Neural progenitor cell (in vitro differentiated cells): ENCODE results near the gene BOC. TPM values are rescaled to one million over a fixed set of nuclear protein-coding genes. Genes with fewer than 3 reads are reported as not detected.

Experiments
- DNase-seq: peaks from one replicate; pipeline ENCODE4 v3.0.0-alpha.2; 2016; ENCODE audit warnings: low spot score
- H2AFZ ChIP-seq: fragments of 200-600 bp; sonication (generic); replicated peaks from 2 replicates; pipeline ENCODE4 v1.6.1; 2016; ENCODE audit warnings: antibody characterized with exemption
- H3F3A ChIP-seq: fragments of 200-600 bp; sonication (generic); 2 replicates; pipeline ENCODE4 v1.6.1; 2016; ENCODE audit warnings: antibody characterized with exemption, low read depth
- H3K27ac ChIP-seq: fragments of 200-600 bp; sonication (generic); 2 replicates; pipeline ENCODE4 v1.5.1; 2016; ENCODE audit warnings: mild to moderate bottlenecking
- H3K27me3 ChIP-seq: fragments of 200-600 bp; sonication (generic); 2 replicates; pipeline ENCODE4 v1.6.1; 2016; ENCODE audit warnings: mild to moderate bottlenecking, moderate library complexity
- H3K36me3 ChIP-seq: fragments of 200-600 bp; sonication (generic); 2 replicates; pipeline ENCODE4 v1.5.1; 2016
- H3K4me1 ChIP-seq: fragments of 200-600 bp; sonication (generic); 2 replicates; pipeline ENCODE4 v1.6.1; 2016; ENCODE audit warnings: mixed run types
- H3K4me2 ChIP-seq: fragments of 200-600 bp; sonication (generic); 2 replicates; pipeline ENCODE4 v1.6.1; 2016
- H3K4me3 ChIP-seq: fragments of 200-600 bp; sonication (generic); 2 replicates; pipeline ENCODE4 v1.5.1; 2016
- H3K79me2 ChIP-seq: fragments of 200-600 bp; sonication (generic); 2 replicates; pipeline ENCODE4 v1.6.1; 2016; ENCODE audit warnings: low read depth
- H3K9ac ChIP-seq: fragments of 200-600 bp; sonication (generic); 2 replicates; pipeline ENCODE4 v1.6.1; 2016
- H3K9me3 ChIP-seq: fragments of 200-600 bp; sonication (generic); 2 replicates; pipeline ENCODE4 v1.5.1; 2016; ENCODE audit warnings: low read depth
- H4K20me1 ChIP-seq: fragments of 200-600 bp; sonication (generic); 2 replicates; pipeline ENCODE4 v1.6.1; 2016; ENCODE audit warnings: low read depth
- H3K27ac Mint-ChIP-seq: 3 replicates; pipeline ENCODE4 v1.8.0; 2021; ENCODE audit warnings: mixed read lengths
- H3K27me3 Mint-ChIP-seq: 2 replicates; pipeline ENCODE4 v1.8.0; 2022; ENCODE audit warnings: low read depth, mild to moderate bottlenecking, inconsistent platforms, moderate library complexity, mixed read lengths; ENCODE audit not compliant: insufficient read depth
- H3K36me3 Mint-ChIP-seq: 3 replicates; pipeline ENCODE4 v1.8.0; 2021; ENCODE audit warnings: mixed read lengths
- H3K4me1 Mint-ChIP-seq: 3 replicates; pipeline ENCODE4 v1.8.0; 2021; ENCODE audit warnings: mixed read lengths
- H3K4me3 Mint-ChIP-seq: 3 replicates; pipeline ENCODE4 v1.8.0; 2021; ENCODE audit warnings: mild to moderate bottlenecking, moderate library complexity, mixed read lengths
- H3K9me3 Mint-ChIP-seq: 3 replicates; pipeline ENCODE4 v1.8.0; 2020; ENCODE audit warnings: mixed read lengths
- EZH2 ChIP-seq: fragments of 200-600 bp; sonication (generic); IDR thresholded peaks from 2 replicates; pipeline ENCODE4 v1.6.1; 2017; ENCODE audit warnings: antibody characterized with exemption, mild to moderate bottlenecking, moderate library complexity
- EZH2phosphoT487 ChIP-seq: fragments of 200-600 bp; sonication (generic); IDR thresholded peaks from 2 replicates; pipeline ENCODE4 v1.6.1; 2017; ENCODE audit warnings: antibody characterized with exemption
- total RNA-seq: library from RNA; depleted of rRNA; stranded (reverse); fragments of >200 nt; gene quantifications from 2 replicates; pipeline ENCODE4 v1.2.3, GENCODE V29; 2015; ENCODE audit warnings: low replicate concordance
- TF ChIP-seq, protein P1 (sequence below): fragments of 200-600 bp; sonication (generic); IDR thresholded peaks from 2 replicates; pipeline ENCODE4 v1.5.1; 2017; ENCODE audit warnings: antibody characterized with exemption, mild to moderate bottlenecking

Gene BOC
- total RNA-seq, 1 donor from 2014 or later, result 35.2 TPM

DNA sequence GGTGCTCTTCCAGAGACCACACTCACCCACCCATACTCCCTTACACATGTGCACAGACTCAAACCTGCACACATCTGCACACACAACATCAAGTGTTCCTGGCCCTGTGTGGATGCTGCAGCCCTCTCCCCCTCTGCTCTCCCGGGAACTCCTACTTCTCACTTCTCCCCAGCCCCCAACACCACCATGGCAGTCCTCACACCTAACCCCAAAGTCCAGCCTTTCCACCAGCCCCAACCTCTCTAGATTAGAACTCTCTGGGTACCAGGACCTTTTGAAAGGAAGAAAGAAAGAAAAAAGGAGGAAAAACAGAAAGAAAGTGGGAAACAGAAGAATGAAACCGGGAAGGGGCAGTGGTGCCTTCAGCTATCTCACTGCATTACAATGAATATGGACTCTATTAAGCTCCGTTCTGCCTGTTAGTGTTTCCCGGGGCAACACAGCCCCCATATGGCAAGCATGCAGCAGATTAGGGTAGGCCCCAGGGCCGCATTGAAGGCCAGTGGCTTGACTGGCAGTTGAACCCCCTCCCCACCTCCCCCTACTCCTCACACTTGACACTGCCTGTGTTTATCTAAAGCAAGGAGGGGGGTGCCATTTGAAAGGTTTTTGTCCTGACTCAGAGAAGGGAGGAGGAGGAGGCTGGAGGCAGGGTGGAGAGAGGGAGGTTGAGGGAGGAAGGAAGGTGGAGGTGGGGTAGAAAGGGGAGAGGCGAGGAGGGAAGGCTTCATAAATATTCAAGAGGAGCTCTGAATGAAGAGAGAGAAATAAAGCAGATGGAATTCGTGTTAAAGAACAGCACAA lies 30.1 kb downstream of the BOC start:
- peaks cover 77% of the 10 kb centered on the region for H4K20me1 ChIP-seq
- Mint-ChIP-seq H3K4me3 (peak overlapping the region; percentile 78), H3K9me3 (no peaks in the 10 kb centered on the region), H3K27me3 (peaks cover 11% of the 10 kb centered on the region), H3K36me3 (peaks cover 40% of the 10 kb centered on the region), H3K4me1 (peaks cover 88% of the 10 kb centered on the region), H3K27ac (peak overlapping the region; percentile 100)
- no peaks in the 10 kb centered on the region for H3K36me3 ChIP-seq
- peak; percentile 75 for DNase-seq
- H3K4me3 ChIP-seq, result no peak overlapping the region
- H3K27ac ChIP-seq, result peak overlapping the region; percentile 43
- H3K9ac ChIP-seq, result no peak overlapping the region
- H3K27me3 ChIP-seq, result no peaks in the 10 kb centered on the region
- H3K4me1 ChIP-seq, result peaks cover 55% of the 10 kb centered on the region
- peaks cover 60% of the 10 kb centered on the region for H3F3A ChIP-seq
- peaks cover 37% of the 10 kb centered on the region for H3K79me2 ChIP-seq
- TF ChIP-seq, protein P1, sequence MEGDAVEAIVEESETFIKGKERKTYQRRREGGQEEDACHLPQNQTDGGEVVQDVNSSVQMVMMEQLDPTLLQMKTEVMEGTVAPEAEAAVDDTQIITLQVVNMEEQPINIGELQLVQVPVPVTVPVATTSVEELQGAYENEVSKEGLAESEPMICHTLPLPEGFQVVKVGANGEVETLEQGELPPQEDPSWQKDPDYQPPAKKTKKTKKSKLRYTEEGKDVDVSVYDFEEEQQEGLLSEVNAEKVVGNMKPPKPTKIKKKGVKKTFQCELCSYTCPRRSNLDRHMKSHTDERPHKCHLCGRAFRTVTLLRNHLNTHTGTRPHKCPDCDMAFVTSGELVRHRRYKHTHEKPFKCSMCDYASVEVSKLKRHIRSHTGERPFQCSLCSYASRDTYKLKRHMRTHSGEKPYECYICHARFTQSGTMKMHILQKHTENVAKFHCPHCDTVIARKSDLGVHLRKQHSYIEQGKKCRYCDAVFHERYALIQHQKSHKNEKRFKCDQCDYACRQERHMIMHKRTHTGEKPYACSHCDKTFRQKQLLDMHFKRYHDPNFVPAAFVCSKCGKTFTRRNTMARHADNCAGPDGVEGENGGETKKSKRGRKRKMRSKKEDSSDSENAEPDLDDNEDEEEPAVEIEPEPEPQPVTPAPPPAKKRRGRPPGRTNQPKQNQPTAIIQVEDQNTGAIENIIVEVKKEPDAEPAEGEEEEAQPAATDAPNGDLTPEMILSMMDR, result no peak
- TF ChIP-seq EZH2phosphoT487 (no peak), EZH2 (no peak)
- H2AFZ ChIP-seq, result no peak overlapping the region
- no peaks in the 10 kb centered on the region for H3K9me3 ChIP-seq
- peak overlapping the region; percentile 58 for H3K4me2 ChIP-seq

DNA sequence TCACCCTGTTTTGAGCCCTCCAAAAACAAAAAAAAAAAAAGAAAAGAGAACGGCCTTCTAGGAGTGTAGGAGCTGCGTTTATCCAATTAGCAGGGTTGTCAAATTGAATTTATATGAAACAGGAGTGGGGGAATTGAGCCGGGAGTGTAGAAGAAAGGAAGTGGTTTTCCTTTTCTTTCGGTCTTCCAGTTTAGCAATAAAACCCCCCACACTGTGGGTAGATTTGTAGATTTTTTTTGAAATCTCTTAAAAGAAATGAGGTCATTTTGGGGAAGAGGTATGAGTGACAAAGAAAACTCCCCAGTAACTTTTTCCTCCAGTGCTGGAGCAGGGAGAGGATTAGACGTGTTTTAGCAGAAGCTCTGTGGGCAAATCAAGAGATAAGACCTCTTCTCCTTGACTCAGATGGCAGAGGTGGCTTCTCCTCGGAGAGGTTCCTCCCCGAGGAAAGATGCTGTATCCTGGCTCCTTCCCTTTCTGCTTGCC lies 30.8 kb downstream of the BOC start:
- Mint-ChIP-seq H3K4me1 (peaks cover 93% of the 10 kb centered on the region), H3K9me3 (no peaks in the 10 kb centered on the region), H3K27ac (peak overlapping the region; percentile 100), H3K27me3 (peaks cover 11% of the 10 kb centered on the region), H3K36me3 (peaks cover 39% of the 10 kb centered on the region), H3K4me3 (peak overlapping the region; percentile 78)
- H3K36me3 ChIP-seq, result no peaks in the 10 kb centered on the region
- peak overlapping the region; percentile 14 for H3K4me3 ChIP-seq
- H3K9me3 ChIP-seq, result no peaks in the 10 kb centered on the region
- no peak overlapping the region for H2AFZ ChIP-seq
- H3K9ac ChIP-seq, result no peak overlapping the region
- no peaks in the 10 kb centered on the region for H3K27me3 ChIP-seq
- H4K20me1 ChIP-seq, result peaks cover 83% of the 10 kb centered on the region
- H3K79me2 ChIP-seq, result peaks cover 43% of the 10 kb centered on the region
- H3F3A ChIP-seq, result peaks cover 66% of the 10 kb centered on the region
- H3K4me1 ChIP-seq, result peaks cover 61% of the 10 kb centered on the region
- DNase-seq, result no peak
- TF ChIP-seq, protein P1, result no peak
- TF ChIP-seq EZH2phosphoT487 (no peak), EZH2 (no peak)
- peak overlapping the region; percentile 58 for H3K4me2 ChIP-seq
- peak overlapping the region; percentile 43 for H3K27ac ChIP-seq

DNA sequence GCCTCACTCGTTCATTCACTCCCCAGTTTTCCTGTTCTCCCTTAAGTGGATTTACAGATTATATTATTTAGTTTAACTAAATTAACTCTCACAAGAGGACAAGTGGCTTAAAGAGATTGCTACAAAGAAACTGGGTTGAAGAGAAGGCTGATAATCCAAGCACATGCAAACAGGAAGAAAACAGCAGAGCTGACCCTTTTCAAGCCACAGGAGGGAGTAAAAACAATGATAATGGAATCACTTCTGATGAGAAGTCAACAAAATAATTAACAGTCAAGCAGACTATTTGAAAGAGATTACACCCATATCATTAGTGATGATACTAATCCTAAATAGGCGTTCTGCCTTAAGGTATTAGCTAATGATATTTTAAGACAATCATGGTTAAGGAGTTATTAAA lies 31.7 kb downstream of the BOC start:
- Histone ChIP-seq H3K9me3 (no peaks in the 10 kb centered on the region), H3K4me3 (no peak overlapping the region), H4K20me1 (peaks cover 93% of the 10 kb centered on the region), H3K9ac (no peak overlapping the region), H3K36me3 (no peaks in the 10 kb centered on the region), H2AFZ (no peak overlapping the region), H3K27me3 (no peaks in the 10 kb centered on the region), H3K79me2 (peaks cover 53% of the 10 kb centered on the region), H3K4me2 (peak overlapping the region; percentile 58), H3K4me1 (peaks cover 71% of the 10 kb centered on the region), H3K27ac (peak overlapping the region; percentile 43), H3F3A (peaks cover 76% of the 10 kb centered on the region)
- no peak for DNase-seq
- Mint-ChIP-seq H3K9me3 (no peaks in the 10 kb centered on the region), H3K36me3 (peaks cover 34% of the 10 kb centered on the region), H3K27ac (peak overlapping the region; percentile 100), H3K27me3 (peaks cover 11% of the 10 kb centered on the region), H3K4me1 (peaks cover 93% of the 10 kb centered on the region), H3K4me3 (peak overlapping the region; percentile 41)
- TF ChIP-seq EZH2phosphoT487, result peak; percentile 90
- TF ChIP-seq, protein P1, result no peak
- TF ChIP-seq EZH2, result no peak
